Activated T-helper 1 cell treated with anti-CD3 and anti-CD28 coated beads, Interleukin-2, amount 50 U/mL, for 16 hours (primary cell): Measurements from ENCODE around the gene CD58.
"Not testable (repeated sequence)": the region's sequence is repeated elsewhere in the genome, so short reads cannot be mapped to it uniquely, and the experiment has no call there.

Source experiments
- DNase-seq, 2 donors: peaks; one replicate each; pipeline ENCODE4 v3.0.0-alpha.2; 2020; ENCODE audit warnings: low read depth in 1 of 2, low spot score in 1 of 2

The CD58 gene

DNA sequence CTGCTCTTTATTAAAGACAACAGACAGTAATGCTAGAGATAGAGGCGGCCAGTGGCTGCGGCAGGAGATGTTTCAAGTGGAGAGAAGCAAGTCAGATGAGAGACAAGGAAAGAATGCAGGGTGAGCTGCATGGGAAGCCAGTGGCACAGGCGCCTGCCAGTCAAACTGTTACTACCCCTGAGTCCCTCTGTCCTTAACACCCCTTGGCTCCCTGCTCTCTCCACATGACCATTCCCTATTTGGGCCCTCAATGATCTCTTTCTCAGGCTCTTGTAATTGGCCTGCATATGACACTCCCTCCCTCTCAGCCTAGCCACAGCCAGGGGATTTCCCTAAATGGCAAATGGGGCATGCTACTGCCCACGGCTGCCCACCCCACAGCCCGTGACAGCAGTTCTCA lies 22.6 kb upstream of the CD58 start:
- not testable (repeated sequence) for DNase-seq

- DNase-seq, result not testable (repeated sequence)
These were observed 21.3 kb upstream of the CD58 start for GRCh38 chr1:116591951-116592605.

- DNase-seq, result not testable (repeated sequence)
These were observed 20.5 kb upstream of the CD58 start for GRCh38 chr1:116591006-116591950.

GRCh38 chr1:116590359-116591005 lies 19.7 kb upstream of the CD58 start:
- not testable (repeated sequence) for DNase-seq

DNA sequence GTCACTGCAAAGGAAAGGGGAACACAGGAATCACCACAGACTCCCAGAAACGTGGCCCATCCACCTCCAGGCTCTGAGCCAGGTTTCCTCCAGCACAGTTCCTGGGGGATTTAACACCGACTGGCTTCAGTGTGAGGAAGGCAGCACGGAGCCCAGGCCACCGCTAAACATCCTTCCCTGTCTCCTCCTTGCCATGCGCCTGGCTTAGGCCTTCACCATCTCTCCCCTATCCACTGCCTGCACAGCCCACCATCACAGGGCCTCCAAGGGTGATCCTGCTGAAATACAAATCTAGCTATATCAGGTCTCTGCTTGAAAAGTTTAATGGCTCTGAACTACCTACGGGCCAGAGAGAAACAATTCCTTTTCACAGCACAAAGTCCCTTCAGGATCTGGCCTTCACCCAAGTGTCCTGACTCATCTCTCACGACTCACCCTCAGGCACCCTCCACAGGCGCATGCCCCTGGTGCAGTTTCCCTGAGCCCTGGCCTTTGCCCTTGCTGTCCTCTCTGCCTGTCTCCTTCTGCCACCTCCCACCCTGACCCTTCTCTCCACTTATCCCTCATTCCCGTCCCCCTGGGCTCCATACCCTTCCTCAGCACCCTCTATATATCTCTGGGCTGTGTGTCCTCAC lies 18.4 kb upstream of the CD58 start:
- not testable (repeated sequence) for DNase-seq

GRCh38 chr1:116587501-116588227 lies 16.8 kb upstream of the CD58 start:
- DNase-seq, result no peak

GRCh38 chr1:116586741-116587143 lies 15.9 kb upstream of the CD58 start:
- DNase-seq, result no peak

GRCh38 chr1:116585886-116586285 lies 15.1 kb upstream of the CD58 start:
- DNase-seq, result no peak

- no peak for DNase-seq
These were observed 10.6 kb upstream of the CD58 start for GRCh38 chr1:116581323-116581885.

DNA sequence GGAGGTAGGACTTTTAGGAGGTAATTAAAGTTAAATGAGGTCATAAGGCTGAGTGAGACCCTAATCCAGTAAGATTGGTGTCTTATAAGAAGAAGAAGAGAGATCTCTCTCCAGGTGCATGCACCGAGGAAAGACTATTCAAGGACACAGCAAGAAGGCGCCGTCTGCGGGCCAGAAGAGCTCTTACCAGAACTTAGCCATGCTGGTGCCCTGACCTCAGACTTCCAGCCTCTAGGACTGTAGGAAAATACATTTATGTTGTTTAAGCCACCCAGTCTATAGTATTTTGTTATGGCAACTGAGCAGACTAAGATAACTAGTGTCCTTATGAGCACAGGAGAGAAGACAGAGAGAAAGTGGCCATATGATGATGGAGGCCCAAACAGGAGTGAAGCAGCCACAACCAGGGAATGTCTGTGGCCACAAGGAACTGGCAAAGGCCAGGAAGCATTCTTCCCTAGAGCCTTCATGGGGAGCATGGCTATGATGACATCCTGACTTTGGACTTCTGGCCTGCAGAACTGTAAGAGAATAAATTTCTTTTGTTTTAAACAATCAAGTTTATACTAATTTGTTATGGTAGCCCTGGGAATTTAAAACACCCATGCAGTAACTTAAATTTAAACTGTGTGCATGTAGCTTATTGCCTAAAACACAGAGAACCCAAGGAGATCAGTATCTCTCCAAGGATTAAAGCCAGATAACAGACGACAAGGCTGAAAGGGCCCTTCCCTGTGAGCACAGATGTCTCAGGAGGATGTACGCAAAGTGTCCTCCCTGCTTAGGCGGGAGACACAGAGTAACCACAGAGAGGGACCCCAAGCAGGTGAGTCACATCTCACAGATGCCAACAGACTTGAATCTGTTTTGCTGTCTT lies 9.9 kb upstream of the CD58 start:
- no peak for DNase-seq

- DNase-seq, result no peak
These were observed 8.5 kb upstream of the CD58 start for GRCh38 chr1:116579259-116579875.

DNA sequence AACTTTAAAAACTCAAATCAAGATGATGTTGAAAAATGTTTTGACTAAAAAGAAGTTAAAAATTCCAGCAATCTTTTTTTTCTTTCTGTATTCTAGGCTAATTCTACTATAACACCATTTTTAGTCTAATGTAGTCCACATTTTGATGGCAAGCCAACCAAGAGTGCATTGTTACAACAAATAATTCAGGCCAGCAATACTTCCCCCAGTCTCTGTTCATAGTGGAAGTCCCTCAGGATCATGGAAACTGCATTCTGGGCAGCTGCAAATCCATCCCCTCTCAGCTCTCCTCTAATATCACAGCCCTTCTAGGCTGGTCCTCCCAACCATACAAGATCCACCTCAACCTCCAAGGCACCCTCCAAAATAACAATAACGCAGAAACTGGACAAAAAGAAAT lies 7.8 kb upstream of the CD58 start:
- no peak for DNase-seq

DNA sequence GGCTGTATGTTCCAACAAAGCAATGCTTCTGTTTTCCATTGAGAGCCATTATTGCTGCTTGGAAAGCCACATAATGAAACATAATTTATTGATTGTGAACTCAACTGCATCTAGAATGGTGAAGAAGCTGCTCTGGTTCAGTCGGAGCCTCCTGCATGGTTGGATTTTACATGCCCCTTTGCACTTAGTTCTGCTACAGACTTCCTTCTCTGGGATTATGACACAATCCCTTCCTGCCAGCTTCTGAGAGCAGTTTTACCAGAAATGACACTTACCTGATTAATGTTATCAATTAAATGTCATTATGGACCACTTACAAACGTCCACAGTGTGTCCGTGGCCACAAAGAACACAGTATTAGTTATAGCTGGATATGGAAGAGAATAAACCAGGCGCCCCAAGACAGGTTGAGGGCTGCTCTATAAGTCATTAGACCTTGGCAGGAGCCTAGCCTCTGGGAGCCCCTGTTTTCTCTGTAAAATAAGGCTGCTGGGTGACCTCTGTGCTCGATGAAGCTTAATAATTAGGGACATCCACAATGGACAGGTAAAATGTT lies 7.0 kb upstream of the CD58 start:
- DNase-seq, result no peak

DNA sequence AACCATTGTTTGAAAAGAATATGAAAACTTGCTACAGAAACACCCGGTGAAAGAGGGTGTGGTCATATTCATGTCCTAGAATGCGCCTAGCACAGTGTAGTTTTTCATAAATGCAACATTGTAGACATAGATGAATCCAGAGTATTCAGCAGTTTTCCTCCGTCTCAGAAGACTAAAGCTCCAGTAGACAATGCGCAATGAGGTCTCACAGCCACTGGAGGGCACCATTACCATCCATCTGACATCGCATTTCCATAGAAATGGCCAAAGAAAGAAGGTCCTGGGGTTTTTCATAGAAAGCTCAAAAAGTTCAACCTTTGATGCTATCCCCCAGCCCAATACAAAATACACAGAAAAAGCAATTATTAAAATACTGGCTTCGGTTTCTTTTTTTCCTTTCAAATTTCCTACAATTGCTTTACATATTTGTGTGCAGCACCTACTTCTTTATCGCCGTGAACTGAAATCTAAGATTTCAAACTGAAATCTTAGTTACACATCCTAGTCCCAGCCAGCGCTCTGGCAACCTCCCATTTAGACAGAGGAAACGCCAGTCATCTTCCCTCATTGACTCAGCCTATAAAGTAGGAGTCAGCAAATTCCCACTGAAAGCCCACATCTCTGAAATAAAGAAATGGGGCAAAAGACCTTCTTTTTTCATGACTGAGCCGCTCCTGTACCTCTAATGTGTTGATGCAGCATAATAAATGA lies 3.9 kb upstream of the CD58 start:
- no peak for DNase-seq

DNA sequence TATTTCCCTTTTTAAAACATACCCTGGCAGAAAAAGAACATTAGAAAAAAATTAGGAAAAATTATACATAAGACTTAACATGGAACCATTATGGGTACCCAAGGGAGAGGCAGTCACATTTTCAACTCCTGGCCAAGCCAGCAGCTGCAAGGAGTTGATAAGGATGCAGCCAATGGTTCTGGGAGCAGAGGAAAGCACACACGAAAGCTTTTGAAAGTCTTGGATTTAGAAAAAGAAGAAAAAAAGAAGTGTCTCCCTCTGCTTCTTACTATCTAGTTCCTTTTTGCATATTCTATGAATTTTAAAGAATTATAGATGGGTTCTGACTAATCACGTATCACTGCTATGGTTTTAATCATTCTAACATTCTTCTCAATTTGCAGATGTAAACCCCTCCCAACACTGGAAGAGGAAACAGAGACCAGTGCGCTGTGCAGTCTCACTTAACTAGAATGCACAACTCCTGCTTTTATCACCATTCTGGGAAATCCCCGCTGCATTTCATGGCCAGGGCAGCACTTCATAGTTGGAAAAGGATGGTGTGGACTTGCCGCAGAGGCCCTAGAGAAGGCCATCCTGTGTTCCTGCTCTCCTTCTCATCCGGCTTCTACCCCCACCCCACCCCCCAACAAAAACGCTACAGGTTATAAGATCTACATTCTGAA lies 2.7 kb upstream of the CD58 start:
- no peak for DNase-seq

GRCh38 chr1:116572771-116573430 lies 2.1 kb upstream of the CD58 start:
- DNase-seq, result no peak

DNA sequence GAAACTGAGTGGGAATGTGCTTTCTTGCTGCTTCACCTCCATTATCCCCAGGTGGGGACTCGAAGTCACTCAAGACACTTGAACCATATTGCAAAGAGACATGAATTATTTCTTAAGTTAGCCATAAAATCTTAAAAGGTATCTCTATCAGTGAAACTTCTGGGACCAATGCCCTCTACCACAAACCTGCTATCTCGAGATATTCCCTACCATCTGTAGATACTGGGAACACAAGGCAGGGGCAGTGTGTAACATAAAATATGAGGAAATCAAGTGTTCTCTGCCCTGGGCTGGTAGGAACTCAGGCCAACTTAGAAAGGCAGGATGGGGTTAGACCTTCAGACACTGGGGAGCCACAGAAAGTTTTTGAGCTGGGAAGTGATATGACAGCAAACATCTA lies 1.3 kb upstream of the CD58 start:
- no peak for DNase-seq
